Panc1 (cell line): ENCODE measurements around the gene PPFIA4. TPM values are rescaled to one million over a fixed set of nuclear protein-coding genes. Genes with fewer than 3 reads are reported as not detected.

Experiments
- ATAC-seq: fragments of 200-7000 bp; cut with Tn5 transposase; 2 replicates; pipeline ENCODE4 v1.9.1; 2020; ENCODE audit warnings: mild to moderate bottlenecking, moderate library complexity
- BruUV-seq: library from RNA; stranded (reverse); fragments of 400-500 nt; replicated peaks from 2 replicates; lab custom pipeline; 2021; lab: Mats Ljungman, UMichigan
- CTCF ChIA-PET: fragments of 300-600 bp; sonication (Branson Sonifier 250); formaldehyde crosslinking; loops from one replicate; lab custom pipeline; 2022; ENCODE audit warnings: antibody characterized with exemption; lab: Charles Lee
- POLR2A ChIA-PET: fragments of 300-600 bp; sonication (Branson Sonifier 250); formaldehyde crosslinking; loops from one replicate; lab custom pipeline; 2022; ENCODE audit warnings: antibody characterized with exemption; lab: Charles Lee
- DNase-seq: peaks from one replicate; pipeline ENCODE4 v3.0.0-alpha.2; 2010; ENCODE audit warnings: low read depth, low spot score
- H3K27ac ChIP-seq: 2 replicates; pipeline ENCODE4 v1.5.1; 2011; ENCODE audit warnings: mild to moderate bottlenecking, low read length, inconsistent platforms
- H3K27me3 ChIP-seq: fragments of 200-500 bp; sonication (Bioruptor generic); 2 replicates; pipeline ENCODE4 v1.6.0; 2014; ENCODE audit warnings: low read length, inconsistent platforms; ENCODE audit not compliant: control insufficient read depth, insufficient read depth
- H3K36me3 ChIP-seq: fragments of 200-500 bp; sonication (Bioruptor generic); 2 replicates; pipeline ENCODE4 v1.5.1; 2014; ENCODE audit warnings: inconsistent platforms, mild to moderate bottlenecking, low read length, moderate library complexity; ENCODE audit not compliant: control insufficient read depth, insufficient read depth
- H3K4me1 ChIP-seq: 2 replicates; pipeline ENCODE4 v1.5.1; 2011; ENCODE audit warnings: inconsistent platforms, mild to moderate bottlenecking, low read length, moderate library complexity; ENCODE audit not compliant: control insufficient read depth, insufficient read depth
- H3K4me3 ChIP-seq, 2 experiments: 2 replicates each; pipeline ENCODE4 v1.5.1; 2011 to 2012; ENCODE audit warnings: low read depth in 2 of 2, low read length in 2 of 2, mild to moderate bottlenecking in 2 of 2, inconsistent platforms in 1 of 2, moderate library complexity in 1 of 2
- H3K9me3 ChIP-seq: fragments of 200-500 bp; sonication (Bioruptor generic); 2 replicates; pipeline ENCODE4 v1.5.1; 2014; ENCODE audit warnings: low read depth, mild to moderate bottlenecking, inconsistent platforms, low read length, moderate library complexity; ENCODE audit not compliant: control insufficient read depth, insufficient read depth
- CTCF ChIP-seq: fragments of 450-650 bp; IDR thresholded peaks from 2 replicates; pipeline ENCODE4 v1.5.1; 2017; ENCODE audit warnings: mild to moderate bottlenecking
- POLR2AphosphoS5 ChIP-seq: IDR thresholded peaks from 2 replicates; pipeline ENCODE4 v1.6.1; 2012; ENCODE audit warnings: mild to moderate bottlenecking, low read depth, low read length, moderate library complexity
- REST ChIP-seq, 2 experiments: IDR thresholded peaks; 2 replicates each; pipeline ENCODE4 v1.6.1; 2011 to 2012; ENCODE audit warnings: low read depth in 2 of 2, control low read depth in 1 of 2, low read length in 1 of 2, mild to moderate bottlenecking in 1 of 2, moderate library complexity in 1 of 2; ENCODE audit not compliant: insufficient read depth in 1 of 2
- SIN3A ChIP-seq: IDR thresholded peaks from 2 replicates; pipeline ENCODE4 v1.6.1; 2012; ENCODE audit warnings: low read depth, mild to moderate bottlenecking, low read length, moderate library complexity, borderline replicate concordance; ENCODE audit not compliant: insufficient read depth
- TCF7L2 ChIP-seq: IDR thresholded peaks from 2 replicates; pipeline ENCODE4 v1.6.1; 2011; ENCODE audit warnings: mild to moderate bottlenecking, low read depth, low read length, inconsistent platforms
- in situ Hi-C: cut with HindIII; loops from 2 replicates; pipeline ENCODE4 v1.10.0; 2016; ENCODE audit warnings: low sequenced_read_pairs, low pct_unique_long_range_greater_than_20kb
- intact Hi-C: fragments of 100-400 bp; cut with micrococcal nuclease; formaldehyde crosslinking; loops from one replicate; pipeline ENCODE4 v1.10.0; 2022; ENCODE audit not compliant: unreplicated experiment
- total RNA-seq: library from RNA; stranded (reverse); gene quantifications from one replicate; pipeline ENCODE4 v1.2.1, GENCODE V29; 2021; ENCODE audit not compliant: unreplicated experiment

The PPFIA4 gene
- total RNA-seq, 1 experiment from 2014 or later: 1.9 TPM

DNA sequence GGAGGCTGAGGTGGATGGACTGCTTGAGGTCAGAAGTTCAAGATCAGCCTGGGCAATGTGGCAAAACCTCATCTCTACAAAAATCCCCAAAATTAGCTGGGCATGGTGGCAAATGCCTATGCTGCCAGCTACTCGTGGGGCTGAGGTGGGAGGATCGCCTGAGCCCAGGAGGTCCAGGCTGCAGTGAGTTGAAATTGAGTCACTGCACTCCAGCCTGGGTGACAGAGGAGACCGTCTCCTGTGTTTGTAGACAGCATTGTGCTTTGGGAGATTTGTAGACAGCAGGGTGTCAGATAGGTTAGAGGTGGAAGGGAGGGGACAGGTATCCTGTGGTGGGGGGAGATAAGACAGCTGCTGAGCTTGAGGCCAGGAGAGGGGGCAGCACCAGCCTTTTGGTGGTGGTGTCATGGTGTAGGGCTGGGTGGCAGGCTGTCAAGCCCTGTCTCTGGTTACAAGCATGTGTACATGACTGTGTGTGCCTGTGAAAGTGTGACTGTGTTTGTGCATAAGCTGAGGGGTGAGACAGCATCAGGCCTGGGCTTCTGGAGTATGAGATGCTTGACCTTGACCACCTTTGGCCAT is 15.2 kb downstream of the PPFIA4 start:
- POLR2A ChIA-PET: no interaction called here
- in situ Hi-C loops: no loop called here

More for the DNA sequence above, 15.2 kb downstream of the PPFIA4 start:
- no TSS peak for BruUV-seq
- DNase-seq (no peak), ATAC-seq (no peak)
- H3K27me3 ChIP-seq: no peaks in the 10 kb centered on the region
- H3K36me3 ChIP-seq: no peaks in the 10 kb centered on the region
- H3K27ac ChIP-seq: no peak overlapping the region
- no peaks in the 10 kb centered on the region for H3K9me3 ChIP-seq
- intact Hi-C loops: no loop called here
- no peak overlapping the region for H3K4me3 ChIP-seq
- no peak for TF ChIP-seq TCF7L2
- TF ChIP-seq REST (IDR thresholded peaks at IDR 0.05; ENCODE audit: insufficient read depth in 1 of 2, low read depth in 2 of 2, low read length in 1 of 2): no peak
- TF ChIP-seq CTCF: no peak
- TF ChIP-seq SIN3A: no peak
- TF ChIP-seq POLR2AphosphoS5: no peak
- CTCF ChIA-PET: interaction anchor here (0.6 to 1.8 kb wide), 3 partner anchors 60 to 1478 kb away, joined by 3 to 7 read pairs (median 3); no protein-coding TSS in a partner anchor
- H3K4me1 ChIP-seq: no peaks in the 10 kb centered on the region
